ENCODE measurements around the gene TRIM67. TPM values are rescaled to one million over a fixed set of nuclear protein-coding genes. Genes with fewer than 3 reads are reported as not detected.
A peak's percentile ranks its signal among the peaks of the same experiment; 100 is the strongest.

Gene TRIM67
- total and polyA plus RNA-seq, 12 donors: 0.06 to 1.5 (median 0.31) TPM

DNA sequence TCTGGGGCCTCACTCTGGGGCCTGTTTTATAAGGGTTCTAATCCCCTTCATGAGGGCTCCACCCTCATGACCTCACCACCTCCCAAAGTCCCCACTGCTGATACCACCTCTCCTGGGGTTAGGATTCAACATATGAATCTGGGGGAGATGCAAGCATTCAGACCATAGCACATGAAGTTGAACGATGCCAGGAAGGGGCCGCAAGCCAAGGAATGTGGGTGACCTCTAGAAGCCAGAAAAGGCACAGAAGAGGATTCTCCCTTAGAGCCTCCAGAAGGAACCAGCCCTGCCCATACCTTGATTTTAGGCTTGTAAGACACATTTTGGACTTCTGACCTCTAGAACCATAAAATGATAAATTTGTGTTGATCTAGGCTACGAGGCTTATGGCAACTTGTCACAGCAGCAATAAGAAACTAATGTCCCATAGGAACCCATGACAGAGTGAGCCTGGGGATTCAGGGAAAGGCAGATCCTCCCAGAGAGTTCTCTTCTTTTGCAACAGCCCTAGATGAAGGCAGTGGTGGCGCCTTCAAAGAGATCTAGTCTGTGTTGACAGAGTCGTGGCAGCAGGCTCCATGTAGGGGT is 27.9 kb downstream of the TRIM67 start:
- WGBS, 4 donors: 76 to 96% (median 89%) methylated on average over 5 of the region's 5 CpGs

DNA sequence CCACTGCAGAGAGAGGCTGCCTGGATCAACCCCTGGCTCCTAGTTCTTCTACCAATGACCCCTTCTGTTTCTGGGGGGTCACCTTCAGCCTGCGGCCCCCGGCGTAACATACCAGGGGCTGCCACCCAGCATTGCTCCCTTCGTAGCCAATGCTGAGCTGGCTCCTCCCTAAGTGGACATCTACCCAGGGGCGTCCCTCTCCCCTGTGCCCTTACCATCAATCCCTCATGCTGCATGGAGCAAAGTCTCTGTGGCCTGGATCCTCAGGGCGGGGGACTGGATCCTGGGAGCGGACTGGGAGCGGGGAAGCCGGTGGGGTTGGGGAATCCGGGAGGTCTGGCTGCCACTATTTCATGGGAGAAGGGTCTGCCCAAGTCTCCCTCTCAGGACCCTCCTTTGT is 28.6 kb downstream of the TRIM67 start:
- TF ChIP-seq, protein P1, sequence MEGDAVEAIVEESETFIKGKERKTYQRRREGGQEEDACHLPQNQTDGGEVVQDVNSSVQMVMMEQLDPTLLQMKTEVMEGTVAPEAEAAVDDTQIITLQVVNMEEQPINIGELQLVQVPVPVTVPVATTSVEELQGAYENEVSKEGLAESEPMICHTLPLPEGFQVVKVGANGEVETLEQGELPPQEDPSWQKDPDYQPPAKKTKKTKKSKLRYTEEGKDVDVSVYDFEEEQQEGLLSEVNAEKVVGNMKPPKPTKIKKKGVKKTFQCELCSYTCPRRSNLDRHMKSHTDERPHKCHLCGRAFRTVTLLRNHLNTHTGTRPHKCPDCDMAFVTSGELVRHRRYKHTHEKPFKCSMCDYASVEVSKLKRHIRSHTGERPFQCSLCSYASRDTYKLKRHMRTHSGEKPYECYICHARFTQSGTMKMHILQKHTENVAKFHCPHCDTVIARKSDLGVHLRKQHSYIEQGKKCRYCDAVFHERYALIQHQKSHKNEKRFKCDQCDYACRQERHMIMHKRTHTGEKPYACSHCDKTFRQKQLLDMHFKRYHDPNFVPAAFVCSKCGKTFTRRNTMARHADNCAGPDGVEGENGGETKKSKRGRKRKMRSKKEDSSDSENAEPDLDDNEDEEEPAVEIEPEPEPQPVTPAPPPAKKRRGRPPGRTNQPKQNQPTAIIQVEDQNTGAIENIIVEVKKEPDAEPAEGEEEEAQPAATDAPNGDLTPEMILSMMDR (IDR thresholded peaks at IDR 0.05): no peak
- no peak for TF ChIP-seq POLR2A (IDR thresholded peaks at IDR 0.05)
- intact Hi-C loops (cut with DNase I): no loop called here
- no peak for DNase-seq
- Histone ChIP-seq H3K9me3 (replicated peaks in 1 of 3) (no peaks in the 10 kb centered on the region), H3K4me3 (no peak overlapping the region), H3K27ac (no peak overlapping the region), H3K36me3 (replicated peaks in 1 of 2) (no peaks in the 10 kb centered on the region), H3K4me1 (replicated peaks in 1 of 2) (peaks cover 0 to 6% of the 10 kb centered on the region in 2 donors), H3K27me3 (no peaks in the 10 kb centered on the region)
- WGBS, 4 donors: 93 to 100% (median 97%) methylated on average over 3 to 10 of the region's 10 CpGs

More for the DNA sequence above, 27.9 kb downstream of the TRIM67 start:
- no peaks in the 10 kb centered on the region for H3K9me3 ChIP-seq (replicated peaks in 1 of 3)
- intact Hi-C loops (cut with DNase I): no loop called here
- no peak overlapping the region for H3K4me3 ChIP-seq
- TF ChIP-seq, protein P1 (IDR thresholded peaks at IDR 0.05): no peak
- no peak for TF ChIP-seq POLR2A (IDR thresholded peaks at IDR 0.05)
- no peaks in the 10 kb centered on the region for H3K36me3 ChIP-seq (replicated peaks in 1 of 2)
- DNase-seq: no peak
- H3K27me3 ChIP-seq: no peaks in the 10 kb centered on the region
- no peak overlapping the region for H3K27ac ChIP-seq
- peaks cover 0 to 6% of the 10 kb centered on the region in 2 donors for H3K4me1 ChIP-seq (replicated peaks in 1 of 2)

DNA sequence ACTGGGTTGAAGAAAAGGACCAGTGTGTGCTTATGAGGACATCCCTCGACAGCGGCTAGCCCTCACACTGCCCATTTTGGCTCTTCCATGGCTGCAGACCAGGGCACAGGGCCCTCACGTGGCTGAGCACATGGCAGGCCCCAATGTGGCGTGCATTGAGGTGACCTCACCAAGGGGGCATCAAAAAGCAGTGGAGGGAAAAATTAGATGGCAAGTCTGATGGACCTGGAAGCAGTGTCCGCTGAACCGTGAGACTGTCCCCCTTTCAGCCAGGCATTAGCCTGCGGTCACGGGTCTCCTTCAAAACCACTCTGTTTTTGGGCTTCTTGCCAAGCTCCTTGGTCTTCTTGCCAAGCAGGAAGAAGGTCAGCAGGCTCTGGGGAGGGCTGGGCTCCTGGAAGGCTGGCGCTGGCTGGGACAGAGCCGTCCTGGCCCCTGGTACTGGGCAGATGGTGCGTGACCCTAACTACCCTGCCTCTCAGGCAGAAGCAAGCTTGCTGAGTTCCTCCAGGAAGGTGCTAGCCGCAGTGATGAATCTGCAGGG is 30.8 kb downstream of the TRIM67 start:
- intact Hi-C loops (cut with DNase I): no loop called here
- H3K4me1 ChIP-seq (replicated peaks in 1 of 2): peaks cover 0 to 6% of the 10 kb centered on the region in 2 donors
- 34 to 50% (median 38%) methylated on average over 9 to 12 of the region's 12 CpGs for WGBS, 4 donors
- H3K9me3 ChIP-seq (replicated peaks in 1 of 3): no peaks in the 10 kb centered on the region
- H3K27me3 ChIP-seq: no peaks in the 10 kb centered on the region
- H3K27ac ChIP-seq: peak overlapping the region in 1 of 5 donors; percentile 10
- H3K4me3 ChIP-seq: no peak overlapping the region
- TF ChIP-seq POLR2A (IDR thresholded peaks at IDR 0.05): no peak
- TF ChIP-seq, protein P1 (IDR thresholded peaks at IDR 0.05): no peak
- peak; percentile 80 to 90 (median 84) for DNase-seq
- no peaks in the 10 kb centered on the region for H3K36me3 ChIP-seq (replicated peaks in 1 of 2)

DNA sequence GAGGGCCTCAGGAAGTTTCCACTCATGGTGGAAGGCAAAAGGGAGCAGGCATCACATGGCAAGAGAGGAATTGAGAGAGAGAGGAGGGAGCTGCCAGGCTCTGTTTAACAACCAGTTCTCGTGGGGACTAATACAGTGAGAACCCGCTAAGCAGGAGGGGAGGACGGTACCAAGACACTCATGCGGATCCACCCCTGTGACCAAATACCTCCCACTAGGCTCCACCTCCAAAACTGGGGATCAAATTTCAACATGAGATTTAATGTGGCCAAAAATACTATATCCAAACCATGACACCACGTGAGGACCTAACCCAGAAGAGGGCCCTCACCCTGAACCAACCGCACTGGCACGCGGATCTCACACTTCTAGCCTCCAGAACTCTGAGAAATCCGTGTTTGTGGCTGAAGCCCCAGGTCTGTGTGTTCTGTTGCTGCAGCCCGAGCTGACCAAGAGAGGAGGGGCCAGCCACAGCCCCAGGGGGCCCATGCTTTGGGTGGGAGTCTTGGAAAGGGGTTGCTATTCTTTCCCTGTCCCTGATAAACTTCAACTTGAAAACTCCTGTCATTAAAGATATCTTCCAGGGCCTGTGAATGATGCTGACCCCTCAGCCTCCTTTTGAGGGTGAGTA is 32.0 kb downstream of the TRIM67 start:
- no peaks in the 10 kb centered on the region for H3K9me3 ChIP-seq (replicated peaks in 1 of 3)
- H3K27me3 ChIP-seq: no peaks in the 10 kb centered on the region
- H3K4me3 ChIP-seq: no peak overlapping the region
- H3K27ac ChIP-seq: no peak overlapping the region
- H3K4me1 ChIP-seq (replicated peaks in 1 of 2): peaks cover 0 to 6% of the 10 kb centered on the region in 2 donors
- 81 to 87% (median 85%) methylated on average over 10 of the region's 10 CpGs for WGBS, 4 donors
- no peak for DNase-seq
- H3K36me3 ChIP-seq (replicated peaks in 1 of 2): no peaks in the 10 kb centered on the region
- TF ChIP-seq, protein P1 (IDR thresholded peaks at IDR 0.05): no peak
- TF ChIP-seq POLR2A (IDR thresholded peaks at IDR 0.05): no peak
- intact Hi-C loops (cut with DNase I): no loop called here
